Renal cortex interstitium (tissue), 15 donors: ENCODE measurements around the gene PIK3R1. TPM values are rescaled to one million over a fixed set of nuclear protein-coding genes. Genes with fewer than 3 reads are reported as not detected.

Experiments used
- DNase-seq, 11 donors: peaks; one replicate each; pipeline ENCODE4 v3.0.0-alpha.2; 2013; ENCODE audit warnings: low read depth in 9 of 11, low spot score in 4 of 11; ENCODE audit errors: extremely low read depth in 1 of 11
- long read RNA-seq, 16 experiments: transcript quantifications; one replicate each; lab custom pipeline, GENCODE V29; 2026
- polyA plus RNA-seq, 3 donors: library from polyadenylated mRNA; unstranded; fragments of 120-200 nt; gene quantifications; one replicate each; pipeline ENCODE4 v1.2.1, GENCODE V29; 2013; ENCODE audit not compliant: insufficient read length in 3 of 3

PIK3R1 gene
- 10 to 100 TPM; 73.7 to 94.6 (median 84.0) TPM for polyA plus RNA-seq
- long read RNA-seq, donor 1, full-length matches to known transcripts = 4 of 32 reads
- long read RNA-seq, donor 1, partial matches to known transcripts = 28 of 32 reads
- long read RNA-seq, donor 1, other reads (novel, unspliced or antisense) = 0 of 32 reads
- long read RNA-seq, donor 2, full-length matches to known transcripts = 5 of 12 reads
- long read RNA-seq, donor 2, partial matches to known transcripts = 7 of 12 reads
- long read RNA-seq, donor 2, other reads (novel, unspliced or antisense) = 0 of 12 reads
- long read RNA-seq, donor 3, full-length matches to known transcripts = 15 of 57 reads
- long read RNA-seq, donor 3, partial matches to known transcripts = 42 of 57 reads
- long read RNA-seq, donor 3, other reads (novel, unspliced or antisense) = 0 of 57 reads
- long read RNA-seq, donor 4, full-length matches to known transcripts = 11 of 31 reads
- long read RNA-seq, donor 4, partial matches to known transcripts = 20 of 31 reads
- long read RNA-seq, donor 4, other reads (novel, unspliced or antisense) = 0 of 31 reads
- long read RNA-seq, donor 5 = 0 reads
- long read RNA-seq, donor 6, full-length matches to known transcripts = 5 of 28 reads
- long read RNA-seq, donor 6, partial matches to known transcripts = 23 of 28 reads
- long read RNA-seq, donor 6, other reads (novel, unspliced or antisense) = 0 of 28 reads
- long read RNA-seq, donor 7, partial matches to known transcripts = 30 of 35 reads
- long read RNA-seq, donor 7, other reads (novel, unspliced or antisense) = 0 of 35 reads
- long read RNA-seq, donor 8 = 0 reads
- long read RNA-seq, donor 9, full-length matches to known transcripts = 10 of 30 reads
- long read RNA-seq, donor 9, partial matches to known transcripts = 20 of 30 reads
- long read RNA-seq, donor 9, other reads (novel, unspliced or antisense) = 0 of 30 reads
- long read RNA-seq, donor 10, full-length matches to known transcripts = 8 of 27 reads
- long read RNA-seq, donor 10, partial matches to known transcripts = 19 of 27 reads
- long read RNA-seq, donor 10, other reads (novel, unspliced or antisense) = 0 of 27 reads
- long read RNA-seq, donor 11, full-length matches to known transcripts = 15 of 51 reads
- long read RNA-seq, donor 11, partial matches to known transcripts = 36 of 51 reads
- long read RNA-seq, donor 11, other reads (novel, unspliced or antisense) = 0 of 51 reads
- long read RNA-seq, donor 12, transcript PIK3R1-201 (10 exons, 2,625 nt) = major isoform, 6 of 8 reads
- long read RNA-seq, donor 12, partial matches to known transcripts = 0 of 8 reads
- long read RNA-seq, donor 12, other reads (novel, unspliced or antisense) = 0 of 8 reads
- long read RNA-seq, donor 13 = 0 reads
- long read RNA-seq, donor 14, full-length matches to known transcripts = 11 of 25 reads
- long read RNA-seq, donor 14, partial matches to known transcripts = 14 of 25 reads
- long read RNA-seq, donor 14, other reads (novel, unspliced or antisense) = 0 of 25 reads
- long read RNA-seq, donor 15, full-length matches to known transcripts = 8 of 8 reads
- long read RNA-seq, donor 15, partial matches to known transcripts = 0 of 8 reads
- long read RNA-seq, donor 15, other reads (novel, unspliced or antisense) = 0 of 8 reads
- long read RNA-seq, donor 16, full-length matches to known transcripts = 32 of 157 reads
- long read RNA-seq, donor 16, partial matches to known transcripts = 125 of 157 reads
- long read RNA-seq, donor 16, other reads (novel, unspliced or antisense) = 0 of 157 reads

GRCh38 chr5:68215208-68215897, at the start of gene PIK3R1:
PIK3R1 (plus strand) TSS chr5:68215756; CDS start chr5:68226676, 10,920 bp downstream.
- DNase-seq = peak; percentile 83 to 95 (median 92)

- no peak for DNase-seq
These were observed 48.3 kb upstream of the PIK3R1 start for GRCh38 chr5:68167195-68167651.

GRCh38 chr5:68169903-68170302, 45.7 kb upstream of the PIK3R1 start:
- peak in 10 of 11 donors; percentile 58 to 82 (median 66) for DNase-seq

GRCh38 chr5:68170826-68171558, 44.6 kb upstream of the PIK3R1 start:
- no peak for DNase-seq

GRCh38 chr5:68172314-68172713, 43.2 kb upstream of the PIK3R1 start:
- no peak for DNase-seq

- no peak for DNase-seq
These were observed 42.5 kb upstream of the PIK3R1 start for GRCh38 chr5:68173007-68173406.

- no peak for DNase-seq
These were observed 39.3 kb upstream of the PIK3R1 start for GRCh38 chr5:68176253-68176652.

GRCh38 chr5:68176802-68177479, 38.6 kb upstream of the PIK3R1 start:
- no peak for DNase-seq

GRCh38 chr5:68177676-68178075, 37.9 kb upstream of the PIK3R1 start:
- no peak for DNase-seq

- DNase-seq = no peak
These were observed 37.0 kb upstream of the PIK3R1 start for GRCh38 chr5:68178579-68178978.

GRCh38 chr5:68180121-68181038, 35.2 kb upstream of the PIK3R1 start:
- DNase-seq = no peak

- DNase-seq = no peak
These were observed 34.4 kb upstream of the PIK3R1 start for GRCh38 chr5:68181039-68181599.

GRCh38 chr5:68182094-68182493, 33.5 kb upstream of the PIK3R1 start:
- no peak for DNase-seq

- DNase-seq = no peak
These were observed 33.0 kb upstream of the PIK3R1 start for GRCh38 chr5:68182534-68182933.
